CD4-positive, alpha-beta T cell (primary cell): ENCODE data around the gene DIP2C. TPM values are rescaled to one million over a fixed set of nuclear protein-coding genes. Genes with fewer than 3 reads are reported as not detected.

Experiments used
- ATAC-seq: fragments of 200-7000 bp; cut with Tn5 transposase; one replicate; pipeline ENCODE4 v1.10.0; 2022; ENCODE audit warnings: mild to moderate bottlenecking; ENCODE audit not compliant: poor library complexity
- CTCF ChIA-PET: fragments of 350-600 bp; sonication (Branson Sonifier 250); formaldehyde crosslinking; loops from one replicate; lab custom pipeline; 2021; ENCODE audit warnings: antibody characterized with exemption, inconsistent platforms; lab: Charles Lee
- POLR2A ChIA-PET: fragments of 350-600 bp; sonication (Branson Sonifier 250); formaldehyde crosslinking; loops from one replicate; lab custom pipeline; 2021; ENCODE audit warnings: antibody characterized with exemption, inconsistent platforms; lab: Charles Lee
- DNase-seq, 14 experiments: peaks; one replicate each; pipeline ENCODE4 v3.0.0-alpha.2; 2013 to 2020; ENCODE audit warnings: mixed read lengths in 2 of 14
- H3K27ac ChIP-seq, 2 donors: one replicate each; pipeline versions ENCODE4 v1.5.1 to v1.7.0; 2013; ENCODE audit warnings: low read length in 2 of 2, low read depth in 1 of 2, mild to moderate bottlenecking in 1 of 2
- H3K27me3 ChIP-seq, 2 experiments: 1 replicate in 1 of 2; 2 replicates in 1 of 2; pipeline versions ENCODE4 v1.6.1 to v1.7.0; 2013; ENCODE audit warnings: low read length in 2 of 2, control low read depth in 1 of 2, mild to moderate bottlenecking in 1 of 2, moderate library complexity in 1 of 2; ENCODE audit not compliant: insufficient read depth in 2 of 2, control insufficient read depth in 1 of 2
- H3K36me3 ChIP-seq: one replicate; pipeline ENCODE4 v1.6.1; 2013; ENCODE audit warnings: low read length, control low read depth; ENCODE audit not compliant: insufficient read depth
- H3K4me1 ChIP-seq: one replicate; pipeline ENCODE4 v1.6.1; 2013; ENCODE audit warnings: low read length, control low read depth; ENCODE audit not compliant: insufficient read depth
- H3K4me3 ChIP-seq: one replicate; pipeline ENCODE4 v1.5.1; 2013; ENCODE audit warnings: mild to moderate bottlenecking, low read length, moderate library complexity
- H3K9me3 ChIP-seq, 2 experiments: 1 replicate in 1 of 2; 2 replicates in 1 of 2; pipeline versions ENCODE4 v1.6.1 to v1.7.0; 2013; ENCODE audit warnings: low read length in 2 of 2, mild to moderate bottlenecking in 2 of 2, control low read depth in 1 of 2, moderate library complexity in 1 of 2; ENCODE audit not compliant: control insufficient read depth in 1 of 2, insufficient read depth in 1 of 2
- H3K27ac Mint-ChIP-seq: one replicate; pipeline ENCODE4 v1.8.0; 2020; ENCODE audit warnings: mixed read lengths
- H3K27me3 Mint-ChIP-seq: one replicate; pipeline ENCODE4 v1.8.0; 2021; ENCODE audit warnings: mixed read lengths
- H3K36me3 Mint-ChIP-seq: one replicate; pipeline ENCODE4 v1.8.0; 2021; ENCODE audit warnings: low read depth, mixed read lengths
- H3K4me1 Mint-ChIP-seq: one replicate; pipeline ENCODE4 v1.8.0; 2021; ENCODE audit warnings: low read depth, mixed read lengths
- H3K4me3 Mint-ChIP-seq: one replicate; pipeline ENCODE4 v1.8.0; 2020; ENCODE audit warnings: mild to moderate bottlenecking, mixed read lengths
- H3K9me3 Mint-ChIP-seq: one replicate; pipeline ENCODE4 v1.8.0; 2020; ENCODE audit warnings: mixed read lengths
- intact Hi-C, 2 experiments: fragments of 100-400 bp; cut with DNase I in 1 of 2; cut with micrococcal nuclease in 1 of 2; formaldehyde crosslinking; loops; one replicate each; pipeline versions ENCODE4 v1.15.1 to v1.9.0; 2023 to 2025; cut with DNase I, micrococcal nuclease
- total RNA-seq, 174 experiments: library from RNA in 2 of 174; stranded (reverse) in 2 of 174; gene quantifications; one replicate each; pipeline ENCODE4 v1.2.3 and lab custom pipeline; 2021 to 2026
- TF ChIP-seq, protein P1 (sequence below): fragments of 200-600 bp; IDR thresholded peaks from one replicate; pipeline ENCODE4 v1.8.0; 2022; ENCODE audit warnings: antibody characterized with exemption, mild to moderate bottlenecking

DIP2C gene
- total RNA-seq, 2 experiments from 2014 or later: 4.1 TPM

DNA sequence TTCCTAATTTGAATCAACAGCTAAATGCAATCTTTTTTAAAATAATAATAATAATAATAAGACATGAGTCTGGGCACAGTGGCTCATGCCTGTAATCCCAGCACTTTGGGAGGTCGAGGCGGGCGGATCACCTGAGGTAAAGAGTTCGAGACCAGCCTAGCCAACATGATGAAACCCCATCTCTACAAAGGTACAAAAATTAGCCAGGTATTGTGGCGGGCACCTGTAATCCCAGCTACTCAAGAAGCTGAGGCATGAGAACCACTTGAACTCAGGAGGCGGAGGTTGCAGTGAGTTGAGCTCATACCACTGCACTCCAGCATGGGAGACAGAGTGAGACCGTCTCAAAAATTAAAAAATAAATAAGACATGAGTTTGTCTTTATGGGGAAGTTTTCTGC, 3.9 kb downstream of the DIP2C start:
- H3K36me3 Mint-ChIP-seq: no peaks in the 10 kb centered on the region
- H3K27ac Mint-ChIP-seq: no peak overlapping the region
- DNase-seq (no peak), ATAC-seq (no peak)
- CTCF ChIA-PET: no interaction called here
- no peak overlapping the region for H3K4me3 ChIP-seq
- TF ChIP-seq, protein P1, sequence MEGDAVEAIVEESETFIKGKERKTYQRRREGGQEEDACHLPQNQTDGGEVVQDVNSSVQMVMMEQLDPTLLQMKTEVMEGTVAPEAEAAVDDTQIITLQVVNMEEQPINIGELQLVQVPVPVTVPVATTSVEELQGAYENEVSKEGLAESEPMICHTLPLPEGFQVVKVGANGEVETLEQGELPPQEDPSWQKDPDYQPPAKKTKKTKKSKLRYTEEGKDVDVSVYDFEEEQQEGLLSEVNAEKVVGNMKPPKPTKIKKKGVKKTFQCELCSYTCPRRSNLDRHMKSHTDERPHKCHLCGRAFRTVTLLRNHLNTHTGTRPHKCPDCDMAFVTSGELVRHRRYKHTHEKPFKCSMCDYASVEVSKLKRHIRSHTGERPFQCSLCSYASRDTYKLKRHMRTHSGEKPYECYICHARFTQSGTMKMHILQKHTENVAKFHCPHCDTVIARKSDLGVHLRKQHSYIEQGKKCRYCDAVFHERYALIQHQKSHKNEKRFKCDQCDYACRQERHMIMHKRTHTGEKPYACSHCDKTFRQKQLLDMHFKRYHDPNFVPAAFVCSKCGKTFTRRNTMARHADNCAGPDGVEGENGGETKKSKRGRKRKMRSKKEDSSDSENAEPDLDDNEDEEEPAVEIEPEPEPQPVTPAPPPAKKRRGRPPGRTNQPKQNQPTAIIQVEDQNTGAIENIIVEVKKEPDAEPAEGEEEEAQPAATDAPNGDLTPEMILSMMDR: no peak
- no peak overlapping the region for H3K4me3 Mint-ChIP-seq
- POLR2A ChIA-PET: no interaction called here
- peaks cover 0 to 23% of the 10 kb centered on the region in 2 experiments for H3K9me3 ChIP-seq
- intact Hi-C loops: no loop called here
- H3K27ac ChIP-seq: no peak overlapping the region
- H3K36me3 ChIP-seq: no peaks in the 10 kb centered on the region
- H3K27me3 Mint-ChIP-seq: peaks cover 21% of the 10 kb centered on the region
- peaks cover 7 to 9% of the 10 kb centered on the region in 2 experiments for H3K27me3 ChIP-seq
- H3K4me1 Mint-ChIP-seq: no peaks in the 10 kb centered on the region
- no peaks in the 10 kb centered on the region for H3K9me3 Mint-ChIP-seq
- H3K4me1 ChIP-seq: peaks cover 4% of the 10 kb centered on the region

GRCh38 chr10:683448-684071, 5.9 kb downstream of the DIP2C start:
- no peak overlapping the region for H3K4me3 Mint-ChIP-seq
- DNase-seq (no peak), ATAC-seq (no peak)
- peaks cover 16% of the 10 kb centered on the region for H3K27me3 Mint-ChIP-seq
- ChIA-PET CTCF (no interaction called here), POLR2A (no interaction called here)
- no peaks in the 10 kb centered on the region for H3K36me3 Mint-ChIP-seq
- TF ChIP-seq, protein P1: no peak
- Histone ChIP-seq H3K36me3 (no peaks in the 10 kb centered on the region), H3K4me1 (no peaks in the 10 kb centered on the region), H3K27ac (no peak overlapping the region), H3K27me3 (peaks cover 0 to 4% of the 10 kb centered on the region in 2 experiments), H3K9me3 (peaks cover 0 to 18% of the 10 kb centered on the region in 2 experiments), H3K4me3 (no peak overlapping the region)
- no peak overlapping the region for H3K27ac Mint-ChIP-seq
- H3K9me3 Mint-ChIP-seq: no peaks in the 10 kb centered on the region
- H3K4me1 Mint-ChIP-seq: no peaks in the 10 kb centered on the region
- intact Hi-C loops: no loop called here

DNA sequence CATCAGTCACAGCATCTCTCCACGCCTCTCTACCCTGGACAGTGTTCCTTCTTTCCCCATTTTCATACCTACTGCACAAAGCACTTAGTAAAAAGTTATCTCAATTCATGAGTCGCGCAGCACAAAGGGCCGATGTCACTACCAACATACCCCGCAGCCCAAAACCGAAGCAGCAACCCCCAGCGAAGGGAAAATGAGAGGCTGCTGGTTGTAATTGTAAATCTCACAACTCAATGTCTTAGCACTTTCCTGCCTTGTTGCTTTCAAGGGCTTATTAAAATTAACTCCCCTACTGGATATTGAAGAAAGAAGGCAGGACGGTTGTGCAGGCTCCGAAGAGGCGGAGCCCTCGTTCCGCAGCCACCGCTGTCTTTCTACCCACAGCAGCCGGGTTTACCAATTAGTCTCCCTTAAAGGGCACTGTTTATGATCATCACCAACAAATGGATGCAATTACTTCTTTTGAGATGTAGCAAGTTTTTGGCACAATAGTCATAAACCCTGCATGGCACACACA, 6.5 kb downstream of the DIP2C start:
- no peaks in the 10 kb centered on the region for H3K9me3 Mint-ChIP-seq
- H3K9me3 ChIP-seq: peaks cover 0 to 18% of the 10 kb centered on the region in 2 experiments
- no peaks in the 10 kb centered on the region for H3K4me1 Mint-ChIP-seq
- H3K27ac ChIP-seq: no peak overlapping the region
- intact Hi-C loops: no loop called here
- POLR2A ChIA-PET: no interaction called here
- H3K36me3 Mint-ChIP-seq: no peaks in the 10 kb centered on the region
- ATAC-seq (no peak), DNase-seq (no peak)
- H3K4me3 ChIP-seq: no peak overlapping the region
- no peaks in the 10 kb centered on the region for H3K36me3 ChIP-seq
- H3K4me3 Mint-ChIP-seq: no peak overlapping the region
- H3K27me3 Mint-ChIP-seq: peaks cover 11% of the 10 kb centered on the region
- CTCF ChIA-PET: no interaction called here
- H3K27ac Mint-ChIP-seq: no peak overlapping the region
- peaks cover 0 to 4% of the 10 kb centered on the region in 2 experiments for H3K27me3 ChIP-seq
- TF ChIP-seq, protein P1: no peak
- no peaks in the 10 kb centered on the region for H3K4me1 ChIP-seq
